Omental fat pad (tissue), 4 donors: ENCODE data around the gene HRH2. TPM values are rescaled to one million over a fixed set of nuclear protein-coding genes. Genes with fewer than 3 reads are reported as not detected.
A peak's percentile ranks its signal among the peaks of the same experiment; 100 is the strongest.

ENCODE experiments used
- ATAC-seq: fragments of 150-250 bp; one replicate; pipeline ENCODE4 v1.9.1; 2016; ENCODE audit warnings: mild to moderate bottlenecking, moderate library complexity; ENCODE audit not compliant: low FRiP score
- DNase-seq: peaks from one replicate; pipeline ENCODE4 v3.0.0-alpha.2; 2019; ENCODE audit warnings: low spot score
- total RNA-seq, 4 donors: library from RNA; depleted of rRNA; stranded (reverse); fragments of >200 nt; gene quantifications; one replicate each; pipeline ENCODE4 v1.1.0, GENCODE V29; 2016
- TF ChIP-seq, protein P1 (sequence below), 3 donors: fragments of 450-650 bp; IDR thresholded peaks; one replicate each; pipeline ENCODE4 v1.5.1; 2016 to 2017; ENCODE audit warnings: antibody characterized with exemption in 3 of 3, mild to moderate bottlenecking in 3 of 3, moderate library complexity in 2 of 3

Gene HRH2
- total RNA-seq, 4 donors from 2014 or later, result 2.9 to 22.6 (median 10.4) TPM

GRCh38 chr5:175694371-175695160 is 36.7 kb downstream of the HRH2 start:
- TF ChIP-seq, protein P1, sequence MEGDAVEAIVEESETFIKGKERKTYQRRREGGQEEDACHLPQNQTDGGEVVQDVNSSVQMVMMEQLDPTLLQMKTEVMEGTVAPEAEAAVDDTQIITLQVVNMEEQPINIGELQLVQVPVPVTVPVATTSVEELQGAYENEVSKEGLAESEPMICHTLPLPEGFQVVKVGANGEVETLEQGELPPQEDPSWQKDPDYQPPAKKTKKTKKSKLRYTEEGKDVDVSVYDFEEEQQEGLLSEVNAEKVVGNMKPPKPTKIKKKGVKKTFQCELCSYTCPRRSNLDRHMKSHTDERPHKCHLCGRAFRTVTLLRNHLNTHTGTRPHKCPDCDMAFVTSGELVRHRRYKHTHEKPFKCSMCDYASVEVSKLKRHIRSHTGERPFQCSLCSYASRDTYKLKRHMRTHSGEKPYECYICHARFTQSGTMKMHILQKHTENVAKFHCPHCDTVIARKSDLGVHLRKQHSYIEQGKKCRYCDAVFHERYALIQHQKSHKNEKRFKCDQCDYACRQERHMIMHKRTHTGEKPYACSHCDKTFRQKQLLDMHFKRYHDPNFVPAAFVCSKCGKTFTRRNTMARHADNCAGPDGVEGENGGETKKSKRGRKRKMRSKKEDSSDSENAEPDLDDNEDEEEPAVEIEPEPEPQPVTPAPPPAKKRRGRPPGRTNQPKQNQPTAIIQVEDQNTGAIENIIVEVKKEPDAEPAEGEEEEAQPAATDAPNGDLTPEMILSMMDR (IDR thresholded peaks at IDR 0.05), result no peak
- ATAC-seq, result no peak
- peak; percentile 19 for DNase-seq

GRCh38 chr5:175695161-175696126 is 37.6 kb downstream of the HRH2 start:
- TF ChIP-seq, protein P1 (IDR thresholded peaks at IDR 0.05), result no peak
- ATAC-seq, result no peak
- DNase-seq, result peak; percentile 20

- DNase-seq (peak; percentile 36), ATAC-seq (peak; percentile 34)
- TF ChIP-seq, protein P1 (IDR thresholded peaks at IDR 0.05), result no peak
Observed at GRCh38 chr5:175696139-175696854, 38.4 kb downstream of the HRH2 start.

- DNase-seq (peak; percentile 19), ATAC-seq (no peak)
- TF ChIP-seq, protein P1 (IDR thresholded peaks at IDR 0.05), result no peak
Observed at GRCh38 chr5:175696855-175697198, 39.0 kb downstream of the HRH2 start.

DNA sequence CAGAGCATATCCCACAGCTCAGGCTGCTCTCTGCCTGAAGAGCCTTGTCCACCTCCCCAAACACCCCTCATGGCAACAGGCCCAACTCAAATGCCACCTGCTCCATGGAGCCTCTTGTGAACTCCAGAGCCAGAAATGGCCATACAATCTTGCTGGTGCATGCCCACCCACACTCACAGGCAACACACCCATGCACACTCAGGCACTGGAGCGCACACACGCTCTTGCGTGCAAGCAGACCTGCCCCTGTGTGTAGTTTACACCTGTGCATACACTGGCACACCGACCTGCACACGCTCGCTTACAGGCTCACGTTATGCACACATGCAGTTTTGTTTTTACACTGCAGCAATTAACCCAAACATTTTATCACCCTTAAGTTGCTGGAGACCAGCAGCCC is 40.0 kb downstream of the HRH2 start:
- ATAC-seq (no peak), DNase-seq (no peak)
- TF ChIP-seq, protein P1 (IDR thresholded peaks at IDR 0.05), result no peak

DNA sequence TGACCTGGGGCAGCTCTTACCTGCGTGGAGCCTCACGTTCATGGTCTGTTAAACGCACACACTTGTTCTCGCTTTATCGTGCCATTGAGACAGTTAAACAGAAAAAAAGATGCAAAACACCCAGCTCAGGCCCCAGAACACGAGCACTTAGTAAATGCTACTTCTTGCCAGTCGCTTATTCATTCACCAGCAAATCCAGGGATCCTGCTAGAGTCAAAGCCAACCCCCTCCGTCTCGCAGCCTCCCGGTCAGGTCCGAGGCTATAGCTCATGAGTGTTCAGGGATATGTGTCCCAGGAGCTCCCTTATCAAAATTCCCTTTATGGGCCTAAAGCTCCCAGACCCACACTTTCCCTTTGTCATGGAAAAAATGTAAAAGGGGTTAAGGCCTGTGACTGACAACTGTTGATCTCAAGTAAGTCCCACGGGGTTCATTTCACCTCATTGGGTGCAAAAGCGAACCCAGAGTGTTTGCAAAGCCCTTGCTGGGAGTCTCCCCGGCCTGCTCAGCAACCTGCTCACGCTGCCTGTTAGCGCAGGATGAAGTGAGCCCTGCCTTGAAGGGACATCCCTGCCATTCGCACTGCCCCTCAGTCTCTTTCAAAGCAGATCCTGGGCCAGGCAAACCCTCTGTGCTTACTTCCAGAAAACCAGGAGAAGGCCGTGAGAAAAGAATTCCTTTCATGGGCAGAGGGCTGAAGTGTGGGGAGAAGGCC is 40.7 kb downstream of the HRH2 start:
- ATAC-seq (no peak), DNase-seq (no peak)
- TF ChIP-seq, protein P1 (IDR thresholded peaks at IDR 0.05), result no peak
